ENCODE measurements around the gene DROSHA. TPM values are rescaled to one million over a fixed set of nuclear protein-coding genes. Genes with fewer than 3 reads are reported as not detected.

Gene DROSHA
- total and polyA plus RNA-seq, 10 of the 15 experiments (the other 5 are each of a cell fraction or from before 2014, with no cell fraction given) = 27.9 to 55.0 (median 37.6) TPM

DNA sequence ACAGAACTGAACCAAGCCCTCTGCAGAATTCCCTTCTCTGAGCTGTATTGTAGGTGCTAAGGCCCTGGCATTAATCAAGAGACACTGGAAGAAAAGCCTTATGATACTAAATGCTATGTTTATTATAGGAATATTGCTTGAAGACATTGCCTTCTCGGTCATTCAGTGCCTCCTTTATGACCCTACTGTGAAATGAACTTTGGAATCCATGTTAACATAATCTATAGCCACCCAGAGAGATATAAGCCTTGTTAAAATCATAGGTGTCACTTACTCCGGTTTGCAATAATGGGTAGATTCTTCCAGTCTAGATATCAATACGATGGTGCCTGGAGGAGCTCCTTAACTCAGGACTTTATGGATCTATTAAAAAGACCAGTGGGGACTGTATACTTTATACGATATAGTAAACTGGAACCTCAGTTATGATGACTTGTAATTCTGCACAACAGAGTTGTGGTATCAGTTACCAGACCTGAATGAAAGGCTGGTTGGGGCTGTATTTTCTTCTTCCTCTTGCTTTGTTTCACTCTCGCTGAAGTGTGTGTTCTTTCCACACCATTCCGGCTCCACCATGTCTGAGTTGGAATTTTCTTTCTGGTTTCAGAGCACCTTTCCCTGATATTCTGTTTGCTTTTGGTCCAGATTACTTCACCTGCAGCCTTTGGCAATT, 154.5 kb downstream of the DROSHA start:
- ChIA-PET RAD21 (ENCODE audit: unreplicated experiment) (no interaction called here), SMC1A (ENCODE audit: uncharacterized antibody, unreplicated experiment) (no interaction called here), CTCF (no interaction called here), POLR2A (interaction anchor here (0.6 kb wide), 1 partner anchor 186 kb away, joined by 6 read pairs; no protein-coding TSS in a partner anchor)
- no peak for ATAC-seq
- H3K4me3 ChIP-seq = no peak overlapping the region
- no TSS peak for BruUV-seq (replicated peaks)
- in situ Hi-C loops (cut with MboI) = no loop called here
- no peaks in the 10 kb centered on the region for H3K27me3 ChIP-seq (replicated peaks in 1 of 2; ENCODE audit: control insufficient read depth in 2 of 2, insufficient read depth in 2 of 2, low read length in 1 of 2)
- WGBS (ENCODE audit: insufficient coverage, insufficient replicate concordance, low lambda C conversion rate, missing lambda C conversion rate) = 58% methylated on average over 6 of the region's 6 CpGs
- no peaks in the 10 kb centered on the region for H3K36me3 ChIP-seq (ENCODE audit: control insufficient read depth in 2 of 2, insufficient read depth in 2 of 2, low read length in 1 of 2)
- H3K9me3 ChIP-seq (replicated peaks; ENCODE audit: control insufficient read depth, insufficient read depth, low read length) = no peaks in the 10 kb centered on the region
- H3K79me2 ChIP-seq (ENCODE audit: control insufficient read depth, insufficient read depth, low read length) = no peaks in the 10 kb centered on the region
- peaks cover 11% of the 10 kb centered on the region for H3K4me1 ChIP-seq (ENCODE audit: control insufficient read depth, insufficient read depth, low read length)
- no peak for DNase-seq (ENCODE audit: low read depth, low spot score)
- intact Hi-C loops (cut with micrococcal nuclease; ENCODE audit: unreplicated experiment) = no loop called here
- no peak overlapping the region for H3K27ac ChIP-seq (ENCODE audit: control insufficient read depth, insufficient read depth)
- no peak overlapping the region for H2AFZ ChIP-seq (ENCODE audit: control insufficient read depth, low read depth, low read length)
- no peaks in the 10 kb centered on the region for H4K20me1 ChIP-seq (ENCODE audit: control insufficient read depth, insufficient read depth)
- no peak for FAIRE-seq
- H3K9ac ChIP-seq (ENCODE audit: control insufficient read depth, insufficient read depth, low read length) = no peak overlapping the region
- no peak overlapping the region for H3K4me2 ChIP-seq (ENCODE audit: control insufficient read depth, insufficient read depth)
- TF ChIP-seq SIN3A (IDR thresholded peaks at IDR 0.05; ENCODE audit: low read depth, low read length) (no peak), SPI1 (IDR thresholded peaks at IDR 0.05; ENCODE audit: borderline replicate concordance, insufficient read depth, low read depth, low read length) (no peak), YBX1 (IDR thresholded peaks at IDR 0.05) (no peak), NFYA (IDR thresholded peaks at IDR 0.05; ENCODE audit: borderline replicate concordance, low read depth, low read length) (no peak), CBFB (IDR thresholded peaks at IDR 0.05; ENCODE audit: low read depth) (no peak), SP1 (IDR thresholded peaks at IDR 0.05; ENCODE audit: low read depth, low read length) (no peak), CREB1 (IDR thresholded peaks at IDR 0.05; ENCODE audit: low read depth) (no peak), NBN (IDR thresholded peaks at IDR 0.05) (no peak), NFYB (IDR thresholded peaks at IDR 0.05; ENCODE audit: insufficient read depth, low read depth, low read length) (no peak), CHD4 (IDR thresholded peaks at IDR 0.05) (no peak), ZBED1 (IDR thresholded peaks at IDR 0.05; ENCODE audit: borderline replicate concordance) (no peak), ZSCAN29 (IDR thresholded peaks at IDR 0.05) (no peak)
- TF ChIP-seq, protein P1, sequence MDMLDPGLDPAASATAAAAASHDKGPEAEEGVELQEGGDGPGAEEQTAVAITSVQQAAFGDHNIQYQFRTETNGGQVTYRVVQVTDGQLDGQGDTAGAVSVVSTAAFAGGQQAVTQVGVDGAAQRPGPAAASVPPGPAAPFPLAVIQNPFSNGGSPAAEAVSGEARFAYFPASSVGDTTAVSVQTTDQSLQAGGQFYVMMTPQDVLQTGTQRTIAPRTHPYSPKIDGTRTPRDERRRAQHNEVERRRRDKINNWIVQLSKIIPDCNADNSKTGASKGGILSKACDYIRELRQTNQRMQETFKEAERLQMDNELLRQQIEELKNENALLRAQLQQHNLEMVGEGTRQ (IDR thresholded peaks at IDR 0.05; ENCODE audit: borderline replicate concordance, low read depth, low read length) = no peak
- TF ChIP-seq, protein P2, sequence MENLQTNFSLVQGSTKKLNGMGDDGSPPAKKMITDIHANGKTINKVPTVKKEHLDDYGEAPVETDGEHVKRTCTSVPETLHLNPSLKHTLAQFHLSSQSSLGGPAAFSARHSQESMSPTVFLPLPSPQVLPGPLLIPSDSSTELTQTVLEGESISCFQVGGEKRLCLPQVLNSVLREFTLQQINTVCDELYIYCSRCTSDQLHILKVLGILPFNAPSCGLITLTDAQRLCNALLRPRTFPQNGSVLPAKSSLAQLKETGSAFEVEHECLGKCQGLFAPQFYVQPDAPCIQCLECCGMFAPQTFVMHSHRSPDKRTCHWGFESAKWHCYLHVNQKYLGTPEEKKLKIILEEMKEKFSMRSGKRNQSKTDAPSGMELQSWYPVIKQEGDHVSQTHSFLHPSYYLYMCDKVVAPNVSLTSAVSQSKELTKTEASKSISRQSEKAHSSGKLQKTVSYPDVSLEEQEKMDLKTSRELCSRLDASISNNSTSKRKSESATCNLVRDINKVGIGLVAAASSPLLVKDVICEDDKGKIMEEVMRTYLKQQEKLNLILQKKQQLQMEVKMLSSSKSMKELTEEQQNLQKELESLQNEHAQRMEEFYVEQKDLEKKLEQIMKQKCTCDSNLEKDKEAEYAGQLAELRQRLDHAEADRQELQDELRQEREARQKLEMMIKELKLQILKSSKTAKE (IDR thresholded peaks at IDR 0.05; ENCODE audit: low read depth, poor library complexity, severe bottlenecking) = no peak
- TF ChIP-seq, protein P3, sequence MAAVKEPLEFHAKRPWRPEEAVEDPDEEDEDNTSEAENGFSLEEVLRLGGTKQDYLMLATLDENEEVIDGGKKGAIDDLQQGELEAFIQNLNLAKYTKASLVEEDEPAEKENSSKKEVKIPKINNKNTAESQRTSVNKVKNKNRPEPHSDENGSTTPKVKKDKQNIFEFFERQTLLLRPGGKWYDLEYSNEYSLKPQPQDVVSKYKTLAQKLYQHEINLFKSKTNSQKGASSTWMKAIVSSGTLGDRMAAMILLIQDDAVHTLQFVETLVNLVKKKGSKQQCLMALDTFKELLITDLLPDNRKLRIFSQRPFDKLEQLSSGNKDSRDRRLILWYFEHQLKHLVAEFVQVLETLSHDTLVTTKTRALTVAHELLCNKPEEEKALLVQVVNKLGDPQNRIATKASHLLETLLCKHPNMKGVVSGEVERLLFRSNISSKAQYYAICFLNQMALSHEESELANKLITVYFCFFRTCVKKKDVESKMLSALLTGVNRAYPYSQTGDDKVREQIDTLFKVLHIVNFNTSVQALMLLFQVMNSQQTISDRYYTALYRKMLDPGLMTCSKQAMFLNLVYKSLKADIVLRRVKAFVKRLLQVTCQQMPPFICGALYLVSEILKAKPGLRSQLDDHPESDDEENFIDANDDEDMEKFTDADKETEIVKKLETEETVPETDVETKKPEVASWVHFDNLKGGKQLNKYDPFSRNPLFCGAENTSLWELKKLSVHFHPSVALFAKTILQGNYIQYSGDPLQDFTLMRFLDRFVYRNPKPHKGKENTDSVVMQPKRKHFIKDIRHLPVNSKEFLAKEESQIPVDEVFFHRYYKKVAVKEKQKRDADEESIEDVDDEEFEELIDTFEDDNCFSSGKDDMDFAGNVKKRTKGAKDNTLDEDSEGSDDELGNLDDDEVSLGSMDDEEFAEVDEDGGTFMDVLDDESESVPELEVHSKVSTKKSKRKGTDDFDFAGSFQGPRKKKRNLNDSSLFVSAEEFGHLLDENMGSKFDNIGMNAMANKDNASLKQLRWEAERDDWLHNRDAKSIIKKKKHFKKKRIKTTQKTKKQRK (IDR thresholded peaks at IDR 0.05; ENCODE audit: low read depth, low read length) = no peak
